Measurements from ENCODE around the gene SKA2. TPM values are rescaled to one million over a fixed set of nuclear protein-coding genes. Genes with fewer than 3 reads are reported as not detected.

Gene SKA2
- total RNA-seq, 1 experiment from 2014 or later = 91.9 TPM

DNA sequence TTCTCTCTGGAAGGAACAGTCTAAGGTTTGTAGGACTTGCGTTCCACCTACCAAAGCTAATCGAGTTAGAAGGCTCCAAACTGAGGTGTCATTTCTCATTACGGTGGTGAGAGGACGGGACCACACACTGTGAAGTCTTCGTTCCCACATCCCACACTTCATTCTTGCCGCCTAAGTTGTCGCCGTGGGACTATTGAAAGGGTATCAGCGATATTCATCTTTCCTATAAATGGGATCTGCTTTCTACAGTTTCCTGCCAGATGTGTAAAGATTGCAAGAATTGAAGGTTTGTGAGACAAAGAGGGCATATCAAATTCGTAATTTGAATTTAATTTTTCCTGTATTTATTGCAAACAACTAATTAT lies 47.7 kb downstream of the SKA2 start:
- H3K4me2 ChIP-seq (ENCODE audit: insufficient read depth, insufficient read length, low read length) = peak overlapping the region; percentile 82
- H3K27me3 ChIP-seq (ENCODE audit: insufficient read depth, low read length) = no peaks in the 10 kb centered on the region
- no peak overlapping the region for H2AFZ ChIP-seq (ENCODE audit: low read length)
- Mint-ChIP-seq H3K27ac (peak overlapping the region; percentile 93 to 96 (median 95)), H3K4me1 (peaks cover 9 to 12% of the 10 kb centered on the region in 2 experiments), H3K36me3 (ENCODE audit: insufficient read depth in 1 of 3, low read depth in 3 of 3) (peaks cover 22 to 33% (median 29%) of the 10 kb centered on the region in 3 experiments), H3K4me3 (peak overlapping the region; percentile 98 to 99), H3K27me3 (ENCODE audit: low read depth) (no peaks in the 10 kb centered on the region), H3K9me3 (no peaks in the 10 kb centered on the region)
- H4K20me1 ChIP-seq (ENCODE audit: control insufficient read depth, insufficient read depth, insufficient read length) = no peaks in the 10 kb centered on the region
- peaks cover 6% of the 10 kb centered on the region; the same call in 1 of the 2 replicates for H3K79me2 ChIP-seq (ENCODE audit: insufficient read depth, low read length)
- no peak overlapping the region for H2BK120ac ChIP-seq (ENCODE audit: low read depth, low read length, poor library complexity, severe bottlenecking)
- peak overlapping the region; percentile 9 for H3K18ac ChIP-seq (ENCODE audit: insufficient read length, low read depth, low read length)
- no peaks in the 10 kb centered on the region for H3K9me3 ChIP-seq (ENCODE audit: control insufficient read depth, low read depth, low read length)
- H2BK5ac ChIP-seq (ENCODE audit: insufficient read length, low read length) = no peak overlapping the region
- H3K4ac ChIP-seq (ENCODE audit: low read depth, low read length) = no peak overlapping the region
- no peak overlapping the region for H4K91ac ChIP-seq (ENCODE audit: insufficient read length, low read depth, low read length)
- H3K9ac ChIP-seq (ENCODE audit: extremely low read depth, insufficient read length, low read length) = peak overlapping the region; percentile 75
- H4K8ac ChIP-seq (replicated peaks; ENCODE audit: insufficient read length, low read depth, low read length) = no peak overlapping the region
- H2BK20ac ChIP-seq (ENCODE audit: low read depth, low read length, poor library complexity, severe bottlenecking) = no peak overlapping the region
- H2BK12ac ChIP-seq (ENCODE audit: insufficient read length, low read depth, low read length) = no peak overlapping the region
- TF ChIP-seq, protein P1, sequence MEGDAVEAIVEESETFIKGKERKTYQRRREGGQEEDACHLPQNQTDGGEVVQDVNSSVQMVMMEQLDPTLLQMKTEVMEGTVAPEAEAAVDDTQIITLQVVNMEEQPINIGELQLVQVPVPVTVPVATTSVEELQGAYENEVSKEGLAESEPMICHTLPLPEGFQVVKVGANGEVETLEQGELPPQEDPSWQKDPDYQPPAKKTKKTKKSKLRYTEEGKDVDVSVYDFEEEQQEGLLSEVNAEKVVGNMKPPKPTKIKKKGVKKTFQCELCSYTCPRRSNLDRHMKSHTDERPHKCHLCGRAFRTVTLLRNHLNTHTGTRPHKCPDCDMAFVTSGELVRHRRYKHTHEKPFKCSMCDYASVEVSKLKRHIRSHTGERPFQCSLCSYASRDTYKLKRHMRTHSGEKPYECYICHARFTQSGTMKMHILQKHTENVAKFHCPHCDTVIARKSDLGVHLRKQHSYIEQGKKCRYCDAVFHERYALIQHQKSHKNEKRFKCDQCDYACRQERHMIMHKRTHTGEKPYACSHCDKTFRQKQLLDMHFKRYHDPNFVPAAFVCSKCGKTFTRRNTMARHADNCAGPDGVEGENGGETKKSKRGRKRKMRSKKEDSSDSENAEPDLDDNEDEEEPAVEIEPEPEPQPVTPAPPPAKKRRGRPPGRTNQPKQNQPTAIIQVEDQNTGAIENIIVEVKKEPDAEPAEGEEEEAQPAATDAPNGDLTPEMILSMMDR (conservative IDR thresholded peaks at IDR 0.05) = no peak
- peaks cover 4% of the 10 kb centered on the region for H3K23me2 ChIP-seq (ENCODE audit: insufficient read length, low read depth, low read length, poor library complexity, severe bottlenecking)
- no peak overlapping the region for H2AK5ac ChIP-seq (ENCODE audit: insufficient read length, low read length)
- H3K56ac ChIP-seq (ENCODE audit: insufficient read length, low read depth, low read length) = no peak overlapping the region
- WGBS (ENCODE audit: extremely low coverage, insufficient read length, low lambda C conversion rate) = no CpG with 5 or more reads among the region's 10 CpGs
- H3K27ac ChIP-seq (ENCODE audit: insufficient read length, low read depth, low read length) = peak overlapping the region; percentile 35
- no peak overlapping the region for H3K23ac ChIP-seq (ENCODE audit: insufficient read length, low read depth, low read length)
- H4K5ac ChIP-seq (ENCODE audit: insufficient read length, low read depth, low read length) = no peak overlapping the region
- H2BK15ac ChIP-seq (ENCODE audit: low read depth, low read length) = no peak overlapping the region
- no peaks in the 10 kb centered on the region for H3K79me1 ChIP-seq (ENCODE audit: insufficient read depth, low read depth, low read length, poor library complexity, severe bottlenecking)
- no peak overlapping the region for H3K14ac ChIP-seq (ENCODE audit: insufficient read depth, low read length)
- H3T11ph ChIP-seq (ENCODE audit: low read length) = no peak overlapping the region
- no peak for DNase-seq
- no peaks in the 10 kb centered on the region for H3K4me1 ChIP-seq (ENCODE audit: insufficient read depth, low read length)

All from H9 (cell line).